ENCODE results near the gene UTP11.
"Not testable (repeated sequence)": the region's sequence is repeated elsewhere in the genome, so short reads cannot be mapped to it uniquely, and the experiment has no call there.

UTP11 gene

GRCh38 chr1:38012363-38013226 is at the start of gene UTP11:
Gene UTP11 (plus strand): TSS chr1:38012734. CDS start chr1:38012803, 69 bp downstream.
- peak within 1 kb of the TSS; percentile 76 for H3K4me3 ChIP-seq (ENCODE audit: low read depth, low read length)
- TF ChIP-seq CTCF (IDR thresholded peaks at IDR 0.05; ENCODE audit: borderline replicate concordance, insufficient read depth, low read depth, low read length), result no peak

GRCh38 chr1:37964106-37964505 is 48.4 kb upstream of the UTP11 start:
- not testable (repeated sequence) for H3K4me3 ChIP-seq (ENCODE audit: low read depth, low read length)

- H3K4me3 ChIP-seq (ENCODE audit: low read depth, low read length), result no peak overlapping the region
- no peak for TF ChIP-seq CTCF (IDR thresholded peaks at IDR 0.05; ENCODE audit: borderline replicate concordance, insufficient read depth, low read depth, low read length)
Observed at GRCh38 chr1:37965301-37965700, 47.2 kb upstream of the UTP11 start.

- not testable (repeated sequence) for H3K4me3 ChIP-seq (ENCODE audit: low read depth, low read length)
Observed at GRCh38 chr1:37973684-37974083, 38.9 kb upstream of the UTP11 start.

- TF ChIP-seq CTCF (IDR thresholded peaks at IDR 0.05; ENCODE audit: borderline replicate concordance, insufficient read depth, low read depth, low read length), result no peak
- no peak overlapping the region for H3K4me3 ChIP-seq (ENCODE audit: low read depth, low read length)
Observed at GRCh38 chr1:37974567-37974966, 38.0 kb upstream of the UTP11 start.

- TF ChIP-seq CTCF (IDR thresholded peaks at IDR 0.05; ENCODE audit: borderline replicate concordance, insufficient read depth, low read depth, low read length), result peak; percentile 17; the same call in 1 of the 2 replicates
Observed at GRCh38 chr1:37975083-37975482, 37.5 kb upstream of the UTP11 start.

GRCh38 chr1:37978541-37978940 is 34.0 kb upstream of the UTP11 start:
- no peak for TF ChIP-seq CTCF (IDR thresholded peaks at IDR 0.05; ENCODE audit: borderline replicate concordance, insufficient read depth, low read depth, low read length)
- no peak overlapping the region for H3K4me3 ChIP-seq (ENCODE audit: low read depth, low read length)

More at GRCh38 chr1:37975083-37975482, 37.5 kb upstream of the UTP11 start:
- H3K4me3 ChIP-seq (ENCODE audit: low read depth, low read length), result not testable (repeated sequence)

- no peak for TF ChIP-seq CTCF (IDR thresholded peaks at IDR 0.05; ENCODE audit: borderline replicate concordance, insufficient read depth, low read depth, low read length)
- H3K4me3 ChIP-seq (ENCODE audit: low read depth, low read length), result no peak overlapping the region
Observed at GRCh38 chr1:37983546-37983945, 29.0 kb upstream of the UTP11 start.
